Neural cell (in vitro differentiated cells): ENCODE measurements around the gene NUDT21. TPM values are rescaled to one million over a fixed set of nuclear protein-coding genes. Genes with fewer than 3 reads are reported as not detected.

Experiments
- H2AFZ ChIP-seq: fragments of 200-600, 300-800 bp; sonication (generic), shearing (Covaris generic); 2 replicates; pipeline ENCODE4 v1.6.0; 2014; ENCODE audit warnings: low read depth, mild to moderate bottlenecking, antibody characterized with exemption, low read length, moderate library complexity
- H3F3A ChIP-seq: fragments of 200-600 bp; shearing (Covaris generic); 2 replicates; pipeline ENCODE4 v1.6.1; 2016; ENCODE audit warnings: mild to moderate bottlenecking, moderate library complexity, mixed read lengths, antibody characterized with exemption, low read length; ENCODE audit not compliant: insufficient read depth, poor library complexity, severe bottlenecking
- H3K27ac ChIP-seq: fragments of 200-600, 300-800 bp; sonication (generic), shearing (Covaris generic); 2 replicates; pipeline ENCODE4 v1.5.1; 2014; ENCODE audit warnings: mild to moderate bottlenecking, low read length, moderate library complexity
- H3K27me3 ChIP-seq: fragments of 300-800, 200-600 bp; sonication (generic), shearing (Covaris generic); 2 replicates; pipeline ENCODE4 v1.6.0; 2014; ENCODE audit warnings: mild to moderate bottlenecking, low read depth, low read length, moderate library complexity; ENCODE audit not compliant: insufficient read depth
- H3K36me3 ChIP-seq: fragments of 300-800, 200-600 bp; sonication (generic), shearing (Covaris generic); 2 replicates; pipeline ENCODE4 v1.5.1; 2014; ENCODE audit warnings: mild to moderate bottlenecking, antibody characterized with exemption, low read length, moderate library complexity; ENCODE audit not compliant: insufficient read depth
- H3K4me2 ChIP-seq: fragments of 300-800, 200-600 bp; sonication (generic), shearing (Covaris generic); 2 replicates; pipeline ENCODE4 v1.6.0; 2014; ENCODE audit warnings: mild to moderate bottlenecking, low read length
- H3K4me3 ChIP-seq: fragments of 300-800, 200-600 bp; sonication (generic), shearing (Covaris generic); 2 replicates; pipeline ENCODE4 v1.5.1; 2014; ENCODE audit warnings: mild to moderate bottlenecking, low read length, moderate library complexity
- H3K79me2 ChIP-seq: fragments of 200-600 bp; shearing (Covaris generic); replicated peaks from 2 replicates; pipeline ENCODE4 v1.6.0; 2014; ENCODE audit warnings: mild to moderate bottlenecking, low read length, moderate library complexity; ENCODE audit not compliant: insufficient read depth
- H3K9ac ChIP-seq: fragments of 300-800, 200-600 bp; sonication (generic), shearing (Covaris generic); 2 replicates; pipeline ENCODE4 v1.6.1; 2016; ENCODE audit warnings: mild to moderate bottlenecking, low read length, mixed read lengths
- H3K9me2 ChIP-seq: fragments of 200-600 bp; shearing (Covaris generic); 2 replicates; pipeline ENCODE4 v1.6.1; 2016; ENCODE audit warnings: mild to moderate bottlenecking, low read length, mixed read lengths; ENCODE audit not compliant: insufficient read depth
- H3K9me3 ChIP-seq: fragments of 200-600, 300-800 bp; sonication (generic), shearing (Covaris generic); 2 replicates; pipeline ENCODE4 v1.6.1; 2016; ENCODE audit warnings: mild to moderate bottlenecking, mixed run types, low read length, moderate library complexity, mixed read lengths
- H4K20me1 ChIP-seq: fragments of 200-600 bp; shearing (Covaris generic); 2 replicates; pipeline ENCODE4 v1.6.1; 2016; ENCODE audit warnings: mild to moderate bottlenecking, mixed run types; ENCODE audit not compliant: insufficient read depth
- CTCF ChIP-seq: fragments of 450-650 bp; IDR thresholded peaks from 2 replicates; pipeline ENCODE4 v1.5.1; 2014; ENCODE audit warnings: antibody characterized with exemption, mild to moderate bottlenecking, moderate library complexity; ENCODE audit not compliant: poor library complexity, severe bottlenecking
- EP300 ChIP-seq: fragments of 450-650 bp; conservative IDR thresholded peaks from 2 replicates; pipeline ENCODE4 v1.6.1; 2014; ENCODE audit warnings: antibody characterized with exemption, mild to moderate bottlenecking, moderate library complexity; ENCODE audit not compliant: poor library complexity, severe bottlenecking
- EZH2 ChIP-seq: fragments of 200-600, 300-800 bp; shearing (Covaris generic), sonication (generic); IDR thresholded peaks from 2 replicates; pipeline ENCODE4 v1.6.1; 2014; ENCODE audit warnings: antibody characterized with exemption, low read length, borderline replicate concordance, mild to moderate bottlenecking; ENCODE audit not compliant: insufficient read depth, poor library complexity, severe bottlenecking
- MXI1 ChIP-seq: fragments of 450-650 bp; conservative IDR thresholded peaks from 2 replicates; pipeline ENCODE4 v1.6.1; 2014; ENCODE audit warnings: antibody characterized with exemption, mild to moderate bottlenecking; ENCODE audit not compliant: poor library complexity, severe bottlenecking
- POLR2AphosphoS5 ChIP-seq: IDR thresholded peaks from 2 replicates; pipeline ENCODE4 v1.6.1; 2012
- RAD21 ChIP-seq: fragments of 450-650 bp; conservative IDR thresholded peaks from 2 replicates; pipeline ENCODE4 v1.6.1; 2014; ENCODE audit warnings: antibody characterized with exemption, mild to moderate bottlenecking, moderate library complexity
- REST ChIP-seq: IDR thresholded peaks from 2 replicates; pipeline ENCODE4 v1.6.1; 2012; ENCODE audit warnings: borderline replicate concordance
- SMC3 ChIP-seq: fragments of 450-650 bp; conservative IDR thresholded peaks from 2 replicates; pipeline ENCODE4 v1.6.1; 2014; ENCODE audit warnings: antibody characterized with exemption, mild to moderate bottlenecking, moderate library complexity; ENCODE audit not compliant: poor library complexity
- TAF1 ChIP-seq: IDR thresholded peaks from 2 replicates; pipeline ENCODE4 v1.6.1; 2012; ENCODE audit warnings: low read depth
- polyA plus RNA-seq: library from polyadenylated mRNA; depleted of rRNA; stranded (reverse); fragments of >200 nt; gene quantifications from 2 replicates; pipeline ENCODE4 v1.2.3, GENCODE V29; 2014

NUDT21 gene
- polyA plus RNA-seq, 1 donor from 2014 or later, result 192 TPM

- no peaks in the 10 kb centered on the region for H4K20me1 ChIP-seq
- no peak overlapping the region for H3K9ac ChIP-seq
- no peaks in the 10 kb centered on the region for H3F3A ChIP-seq
- H3K36me3 ChIP-seq, result peaks cover 11% of the 10 kb centered on the region
- TF ChIP-seq CTCF (no peak), REST (no peak), EP300 (no peak), RAD21 (no peak), MXI1 (no peak), SMC3 (no peak), EZH2 (no peak), POLR2AphosphoS5 (no peak), TAF1 (no peak)
- no peak overlapping the region for H3K4me3 ChIP-seq
- H3K4me2 ChIP-seq, result no peak overlapping the region
- no peaks in the 10 kb centered on the region for H3K9me3 ChIP-seq
- H2AFZ ChIP-seq, result no peak overlapping the region
- H3K27ac ChIP-seq, result no peak overlapping the region
- H3K9me2 ChIP-seq, result no peaks in the 10 kb centered on the region
- no peaks in the 10 kb centered on the region for H3K27me3 ChIP-seq
- H3K79me2 ChIP-seq, result no peaks in the 10 kb centered on the region
Measured at GRCh38 chr16:56401482-56401881, 49.6 kb downstream of the NUDT21 start.

- Histone ChIP-seq H3K9me3 (no peaks in the 10 kb centered on the region), H3F3A (no peaks in the 10 kb centered on the region), H4K20me1 (no peaks in the 10 kb centered on the region), H3K4me2 (no peak overlapping the region), H3K79me2 (no peaks in the 10 kb centered on the region), H3K9ac (no peak overlapping the region), H3K36me3 (peaks cover 11% of the 10 kb centered on the region), H3K27ac (no peak overlapping the region), H2AFZ (no peak overlapping the region), H3K27me3 (no peaks in the 10 kb centered on the region), H3K9me2 (no peaks in the 10 kb centered on the region), H3K4me3 (no peak overlapping the region)
- TF ChIP-seq EZH2, result no peak
- TF ChIP-seq SMC3, result no peak
- TF ChIP-seq EP300, result no peak
- TF ChIP-seq POLR2AphosphoS5, result no peak
- no peak for TF ChIP-seq MXI1
- TF ChIP-seq RAD21, result no peak
- TF ChIP-seq TAF1, result no peak
- TF ChIP-seq REST, result no peak
- no peak for TF ChIP-seq CTCF
Measured at GRCh38 chr16:56400458-56400857, 50.7 kb downstream of the NUDT21 start.
